Measurements from ENCODE around the gene CCDC85A. TPM values are rescaled to one million over a fixed set of nuclear protein-coding genes. Genes with fewer than 3 reads are reported as not detected.

CCDC85A gene
- total RNA-seq, 2 donors from 2014 or later, result 0.40 to 0.42 TPM

DNA sequence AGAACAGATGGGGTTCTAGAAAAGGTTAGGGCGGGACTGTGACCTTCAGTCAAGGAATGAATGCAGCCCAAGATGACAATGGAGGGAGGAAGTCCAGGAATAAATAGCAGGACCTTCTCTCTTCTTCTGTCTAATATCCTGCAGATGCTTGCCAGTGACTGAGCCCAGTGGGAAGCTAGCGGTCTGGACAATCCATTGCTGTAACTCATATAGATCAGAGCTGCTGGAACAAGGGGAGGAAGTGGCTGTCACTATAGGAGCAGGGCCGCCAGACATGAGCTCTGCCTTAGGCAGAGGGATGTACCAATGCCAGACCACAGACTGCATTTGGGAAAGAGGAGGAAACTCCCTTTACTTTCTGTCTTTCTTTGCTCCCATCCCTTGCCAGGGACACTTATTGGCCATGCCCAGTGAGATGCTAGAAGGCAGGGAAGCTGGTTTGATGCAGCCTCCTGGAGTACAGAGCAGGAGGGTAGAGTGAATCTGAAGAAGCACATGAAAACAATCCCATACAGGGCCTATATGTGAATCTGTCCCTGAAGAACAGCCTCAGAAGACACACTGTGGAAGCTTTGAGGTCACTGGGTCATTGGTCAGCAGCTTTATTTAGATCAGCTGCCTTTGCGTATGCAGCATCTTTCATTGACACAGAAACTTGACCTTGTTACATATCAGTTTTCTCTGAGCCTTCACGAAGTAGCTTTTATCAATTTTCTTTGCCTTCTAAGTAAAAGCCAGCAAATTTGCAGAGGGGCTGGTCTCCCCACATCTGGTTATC is 65.4 kb downstream of the CCDC85A start:
- intact Hi-C loops (cut with DNase I), result no loop called here
- no peaks in the 10 kb centered on the region for H3K4me1 ChIP-seq
- no peak overlapping the region for H3K9ac ChIP-seq (ENCODE audit: low read depth in 2 of 2, low read length in 2 of 2)
- no peaks in the 10 kb centered on the region for H3K36me3 ChIP-seq
- DNase-seq, result no peak
- H3K4me3 ChIP-seq, result no peak overlapping the region
- H3K27me3 ChIP-seq, result no peaks in the 10 kb centered on the region
- H3K27ac ChIP-seq, result no peak overlapping the region
- no peaks in the 10 kb centered on the region for H3K9me3 ChIP-seq
- TF ChIP-seq, protein P1, sequence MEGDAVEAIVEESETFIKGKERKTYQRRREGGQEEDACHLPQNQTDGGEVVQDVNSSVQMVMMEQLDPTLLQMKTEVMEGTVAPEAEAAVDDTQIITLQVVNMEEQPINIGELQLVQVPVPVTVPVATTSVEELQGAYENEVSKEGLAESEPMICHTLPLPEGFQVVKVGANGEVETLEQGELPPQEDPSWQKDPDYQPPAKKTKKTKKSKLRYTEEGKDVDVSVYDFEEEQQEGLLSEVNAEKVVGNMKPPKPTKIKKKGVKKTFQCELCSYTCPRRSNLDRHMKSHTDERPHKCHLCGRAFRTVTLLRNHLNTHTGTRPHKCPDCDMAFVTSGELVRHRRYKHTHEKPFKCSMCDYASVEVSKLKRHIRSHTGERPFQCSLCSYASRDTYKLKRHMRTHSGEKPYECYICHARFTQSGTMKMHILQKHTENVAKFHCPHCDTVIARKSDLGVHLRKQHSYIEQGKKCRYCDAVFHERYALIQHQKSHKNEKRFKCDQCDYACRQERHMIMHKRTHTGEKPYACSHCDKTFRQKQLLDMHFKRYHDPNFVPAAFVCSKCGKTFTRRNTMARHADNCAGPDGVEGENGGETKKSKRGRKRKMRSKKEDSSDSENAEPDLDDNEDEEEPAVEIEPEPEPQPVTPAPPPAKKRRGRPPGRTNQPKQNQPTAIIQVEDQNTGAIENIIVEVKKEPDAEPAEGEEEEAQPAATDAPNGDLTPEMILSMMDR (IDR thresholded peaks at IDR 0.05), result no peak

DNA sequence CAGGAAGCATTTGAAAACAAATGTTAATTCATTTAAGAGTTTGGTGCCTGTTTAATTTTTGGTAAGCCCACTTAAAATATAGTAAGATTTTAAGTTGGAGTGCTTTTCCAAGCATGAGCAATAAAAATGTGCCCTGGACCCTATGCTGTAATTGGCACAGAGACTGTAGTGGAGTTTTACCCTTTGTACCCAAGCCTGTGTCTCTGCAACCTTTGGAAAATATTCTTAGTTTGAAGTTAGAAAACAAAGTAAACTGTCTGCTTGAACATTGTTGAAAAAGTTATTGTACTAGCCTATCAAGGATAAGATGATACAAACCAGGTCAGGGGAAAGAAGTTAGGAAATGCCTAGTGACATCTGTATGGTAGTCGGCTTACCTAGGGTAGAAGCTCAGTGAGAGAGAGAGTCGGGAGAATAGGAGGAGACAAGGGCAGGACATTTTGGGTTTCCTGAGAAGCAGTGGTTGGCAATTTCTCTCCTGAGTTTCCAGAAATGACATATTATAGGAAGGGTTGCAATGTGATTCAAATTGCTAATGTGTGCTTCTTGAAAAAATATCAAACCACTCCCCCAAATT is 66.5 kb downstream of the CCDC85A start:
- H3K27ac ChIP-seq, result no peak overlapping the region
- no peak for DNase-seq

DNA sequence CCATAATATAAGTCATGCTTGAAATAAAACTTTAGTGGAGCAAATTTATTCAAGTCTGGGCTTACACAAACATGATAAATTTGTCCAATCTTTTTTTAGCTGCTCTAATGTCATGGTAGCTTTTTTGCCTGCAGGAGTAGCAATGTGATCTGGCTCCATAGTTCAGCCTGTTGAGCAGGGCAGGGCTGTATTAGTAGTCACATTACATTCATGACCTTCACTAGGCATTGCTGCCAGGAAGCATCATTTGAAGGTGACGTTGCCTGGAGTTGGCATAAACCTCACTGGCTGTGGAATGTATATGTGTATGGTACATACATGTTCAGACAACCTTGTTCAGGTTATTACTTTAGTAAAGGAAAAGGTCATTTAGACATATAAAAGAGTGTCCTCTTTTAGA is 76.6 kb downstream of the CCDC85A start:
- H3K9ac ChIP-seq (ENCODE audit: low read depth in 2 of 2, low read length in 2 of 2), result no peak overlapping the region
- H3K4me3 ChIP-seq, result no peak overlapping the region
- no peaks in the 10 kb centered on the region for H3K9me3 ChIP-seq
- H3K27ac ChIP-seq, result no peak overlapping the region
- no peak for DNase-seq
- no peaks in the 10 kb centered on the region for H3K36me3 ChIP-seq
- intact Hi-C loops (cut with DNase I), result no loop called here
- no peaks in the 10 kb centered on the region for H3K27me3 ChIP-seq
- H3K4me1 ChIP-seq, result no peaks in the 10 kb centered on the region
- TF ChIP-seq, protein P1 (IDR thresholded peaks at IDR 0.05), result no peak

More for the DNA sequence above, 66.5 kb downstream of the CCDC85A start:
- Histone ChIP-seq H3K9ac (ENCODE audit: low read depth in 2 of 2, low read length in 2 of 2) (no peak overlapping the region), H3K27me3 (no peaks in the 10 kb centered on the region), H3K36me3 (no peaks in the 10 kb centered on the region), H3K4me3 (no peak overlapping the region), H3K9me3 (no peaks in the 10 kb centered on the region), H3K4me1 (no peaks in the 10 kb centered on the region)
- TF ChIP-seq, protein P1 (IDR thresholded peaks at IDR 0.05), result no peak
- intact Hi-C loops (cut with DNase I), result no loop called here

DNA sequence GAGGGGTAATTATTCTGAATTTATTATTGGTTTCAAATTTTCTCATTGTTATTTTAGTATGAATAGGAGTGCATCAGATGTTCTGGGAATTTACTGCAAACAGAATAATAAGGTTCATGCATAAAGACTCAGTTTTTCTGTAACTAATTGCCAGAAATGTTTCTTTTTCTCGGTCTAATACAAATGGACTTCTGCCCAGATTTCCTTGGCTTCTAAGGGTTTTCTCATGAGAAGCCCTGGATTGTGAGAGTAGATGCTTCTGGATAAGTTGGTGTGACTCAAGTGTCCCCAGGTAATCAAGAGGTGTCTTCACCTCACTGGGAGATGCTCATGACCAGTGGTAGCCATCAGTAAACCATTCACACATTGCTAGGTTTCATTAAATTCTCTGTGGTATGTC is 78.5 kb downstream of the CCDC85A start:
- Histone ChIP-seq H3K9me3 (no peaks in the 10 kb centered on the region), H3K4me3 (no peak overlapping the region), H3K27ac (no peak overlapping the region), H3K9ac (ENCODE audit: low read depth in 2 of 2, low read length in 2 of 2) (no peak overlapping the region), H3K36me3 (no peaks in the 10 kb centered on the region), H3K4me1 (no peaks in the 10 kb centered on the region), H3K27me3 (no peaks in the 10 kb centered on the region)
- DNase-seq, result no peak
- TF ChIP-seq, protein P1 (IDR thresholded peaks at IDR 0.05), result no peak
- intact Hi-C loops (cut with DNase I), result no loop called here

DNA sequence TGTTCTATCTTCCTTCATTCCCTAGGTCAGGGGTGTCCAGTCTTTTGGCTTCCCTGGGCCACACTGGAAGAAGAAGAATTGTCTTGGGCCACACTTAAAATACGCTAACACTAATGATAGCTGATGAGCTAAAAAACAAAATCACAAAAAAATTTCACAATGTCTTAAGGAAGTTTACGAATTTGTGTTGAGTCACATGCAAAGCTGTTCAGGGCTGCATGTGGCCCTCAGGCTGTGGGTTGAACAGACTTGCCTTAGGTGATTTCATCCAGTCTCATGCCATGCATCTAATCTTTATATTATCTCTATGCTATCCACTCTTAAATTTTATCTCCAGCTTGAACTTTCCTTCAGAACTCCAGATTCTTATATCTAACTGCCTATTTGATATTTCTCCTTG is 80.1 kb downstream of the CCDC85A start:
- no peak overlapping the region for H3K9ac ChIP-seq (ENCODE audit: low read depth in 2 of 2, low read length in 2 of 2)
- no peak overlapping the region for H3K4me3 ChIP-seq
- no peaks in the 10 kb centered on the region for H3K36me3 ChIP-seq
- intact Hi-C loops (cut with DNase I), result no loop called here
- TF ChIP-seq, protein P1 (IDR thresholded peaks at IDR 0.05), result no peak
- no peak for DNase-seq
- H3K27ac ChIP-seq, result no peak overlapping the region
- H3K4me1 ChIP-seq, result no peaks in the 10 kb centered on the region
- H3K27me3 ChIP-seq, result no peaks in the 10 kb centered on the region
- no peaks in the 10 kb centered on the region for H3K9me3 ChIP-seq
